Measurements from ENCODE around the gene MICAL3. TPM values are rescaled to one million over a fixed set of nuclear protein-coding genes. Genes with fewer than 3 reads are reported as not detected.
"Not testable (repeated sequence)": the region's sequence is repeated elsewhere in the genome, so short reads cannot be mapped to it uniquely, and the experiment has no call there.

The MICAL3 gene
- total RNA-seq, 4 donors from 2014 or later, result 6.0 to 9.8 (median 8.1) TPM

DNA sequence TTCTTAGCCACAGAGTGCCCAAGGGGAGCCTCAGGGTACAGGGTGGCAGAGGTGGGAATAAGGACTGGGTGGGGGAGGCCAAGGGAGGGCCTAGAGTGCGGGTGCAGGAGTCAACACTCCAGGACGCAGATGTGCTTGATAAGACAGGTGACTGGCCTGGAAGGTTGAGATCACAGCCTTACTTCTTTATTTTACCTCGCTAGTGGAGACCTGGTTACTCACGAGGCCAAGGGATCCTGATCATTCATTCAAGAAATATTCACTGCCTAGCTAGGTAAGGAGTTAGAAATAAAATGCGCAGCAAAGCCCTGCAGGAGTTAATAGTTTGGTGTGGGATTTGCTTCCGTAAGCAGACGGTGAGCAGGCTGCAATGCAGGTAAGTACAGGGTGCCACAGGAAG is 40.3 kb upstream of the MICAL3 start:
- Histone ChIP-seq H3K27me3 (no peaks in the 10 kb centered on the region), H3K27ac (no peak overlapping the region), H3K4me3 (no peak overlapping the region), H3K36me3 (no peaks in the 10 kb centered on the region), H3K4me1 (peaks cover 0 to 14% of the 10 kb centered on the region in 2 donors), H3K9me3 (no peaks in the 10 kb centered on the region)
- in situ Hi-C loops (cut with MboI; ENCODE audit: low sequenced_read_pairs in 4 of 4), result loop anchor here in 1 of 4 donors (10.0 to 25.0 kb wide), 2 partner anchors 50 to 152 kb away; no protein-coding TSS in a partner anchor
- DNase-seq, result no peak
- TF ChIP-seq POLR2A (IDR thresholded peaks at IDR 0.05), result no peak
- TF ChIP-seq CTCF (IDR thresholded peaks at IDR 0.05 in 4 of 5, conservative IDR thresholded peaks at IDR 0.05 in 1 of 5), result no peak
- intact Hi-C loops (cut with DNase I; ENCODE audit: low total_unique reads), result no loop called here
- ATAC-seq, result no peak

GRCh38 chr22:18063715-18064114 is 39.4 kb upstream of the MICAL3 start:
- H3K27ac ChIP-seq; H3K36me3 ChIP-seq; DNase-seq; intact Hi-C loops (cut with DNase I; ENCODE audit: low total_unique reads); H3K4me3 ChIP-seq; ATAC-seq; H3K9me3 ChIP-seq; H3K27me3 ChIP-seq: not testable (repeated sequence)
- H3K4me1 ChIP-seq, result peaks cover under 1 to 15% of the 10 kb centered on the region in 2 donors
- in situ Hi-C loops (cut with MboI; ENCODE audit: low sequenced_read_pairs in 4 of 4), result loop anchor here in 1 of 4 donors (10.0 to 25.0 kb wide), 2 partner anchors 49 to 151 kb away; no protein-coding TSS in a partner anchor

DNA sequence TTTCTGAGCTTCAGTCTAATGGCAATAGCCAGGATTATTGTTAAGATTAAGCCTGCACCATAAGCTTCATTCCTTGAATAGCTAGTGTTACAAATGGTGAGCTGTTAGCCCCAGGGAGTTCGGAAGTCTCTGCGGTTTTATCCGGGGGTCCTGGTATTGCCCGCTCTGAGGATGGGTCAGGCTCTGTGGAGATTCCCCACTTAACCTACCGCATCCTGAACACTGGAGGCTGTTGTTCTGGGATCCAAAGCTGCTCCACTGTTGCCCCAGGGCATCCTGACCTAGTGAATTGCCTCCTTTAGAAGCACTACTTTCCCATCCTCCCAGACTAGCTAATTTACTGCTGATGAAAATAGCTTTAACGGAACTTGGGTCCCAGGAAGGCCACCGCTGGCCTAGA is 38.9 kb upstream of the MICAL3 start:
- intact Hi-C loops (cut with DNase I; ENCODE audit: low total_unique reads), result no loop called here
- Histone ChIP-seq H3K27me3 (no peaks in the 10 kb centered on the region), H3K36me3 (no peaks in the 10 kb centered on the region), H3K4me3 (no peak overlapping the region), H3K4me1 (peaks cover 5 to 17% of the 10 kb centered on the region in 2 donors), H3K9me3 (no peaks in the 10 kb centered on the region), H3K27ac (no peak overlapping the region)
- no peak for ATAC-seq
- in situ Hi-C loops (cut with MboI; ENCODE audit: low sequenced_read_pairs in 4 of 4), result loop anchor here in 1 of 4 donors (10.0 to 25.0 kb wide), 2 partner anchors 49 to 151 kb away; no protein-coding TSS in a partner anchor
- TF ChIP-seq CTCF (IDR thresholded peaks at IDR 0.05 in 4 of 5, conservative IDR thresholded peaks at IDR 0.05 in 1 of 5), result no peak
- no peak for TF ChIP-seq POLR2A (IDR thresholded peaks at IDR 0.05)
- no peak for DNase-seq

DNA sequence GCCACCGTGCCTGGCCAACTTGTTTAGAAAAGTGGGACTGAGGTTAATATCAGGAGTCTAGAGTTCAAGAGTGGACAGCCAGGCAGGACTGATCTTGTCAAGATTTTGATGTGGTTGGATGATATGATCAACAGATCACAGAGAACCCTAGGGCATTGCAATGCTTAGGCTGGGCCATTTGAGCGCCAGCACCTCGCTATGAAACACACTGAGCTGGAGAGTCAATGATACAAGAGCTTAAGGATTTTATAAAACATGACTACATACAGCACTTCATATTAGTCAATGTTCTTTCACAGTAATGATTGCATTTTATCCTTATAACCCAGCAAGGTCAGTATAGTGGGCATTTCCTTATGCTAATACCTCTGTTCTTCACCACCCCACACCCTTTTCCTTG is 38.1 kb upstream of the MICAL3 start:
- Histone ChIP-seq H3K9me3 (no peaks in the 10 kb centered on the region), H3K4me1 (peaks cover 14 to 17% of the 10 kb centered on the region in 2 donors), H3K4me3 (no peak overlapping the region), H3K36me3 (no peaks in the 10 kb centered on the region), H3K27ac (no peak overlapping the region), H3K27me3 (no peaks in the 10 kb centered on the region)
- DNase-seq (no peak), ATAC-seq (no peak)
- TF ChIP-seq CTCF (IDR thresholded peaks at IDR 0.05 in 4 of 5, conservative IDR thresholded peaks at IDR 0.05 in 1 of 5), result no peak
- TF ChIP-seq POLR2A (IDR thresholded peaks at IDR 0.05), result no peak
- in situ Hi-C loops (cut with MboI; ENCODE audit: low sequenced_read_pairs in 4 of 4), result loop anchor here in 1 of 4 donors (10.0 to 25.0 kb wide), 2 partner anchors 48 to 150 kb away; no protein-coding TSS in a partner anchor
- intact Hi-C loops (cut with DNase I; ENCODE audit: low total_unique reads), result no loop called here

DNA sequence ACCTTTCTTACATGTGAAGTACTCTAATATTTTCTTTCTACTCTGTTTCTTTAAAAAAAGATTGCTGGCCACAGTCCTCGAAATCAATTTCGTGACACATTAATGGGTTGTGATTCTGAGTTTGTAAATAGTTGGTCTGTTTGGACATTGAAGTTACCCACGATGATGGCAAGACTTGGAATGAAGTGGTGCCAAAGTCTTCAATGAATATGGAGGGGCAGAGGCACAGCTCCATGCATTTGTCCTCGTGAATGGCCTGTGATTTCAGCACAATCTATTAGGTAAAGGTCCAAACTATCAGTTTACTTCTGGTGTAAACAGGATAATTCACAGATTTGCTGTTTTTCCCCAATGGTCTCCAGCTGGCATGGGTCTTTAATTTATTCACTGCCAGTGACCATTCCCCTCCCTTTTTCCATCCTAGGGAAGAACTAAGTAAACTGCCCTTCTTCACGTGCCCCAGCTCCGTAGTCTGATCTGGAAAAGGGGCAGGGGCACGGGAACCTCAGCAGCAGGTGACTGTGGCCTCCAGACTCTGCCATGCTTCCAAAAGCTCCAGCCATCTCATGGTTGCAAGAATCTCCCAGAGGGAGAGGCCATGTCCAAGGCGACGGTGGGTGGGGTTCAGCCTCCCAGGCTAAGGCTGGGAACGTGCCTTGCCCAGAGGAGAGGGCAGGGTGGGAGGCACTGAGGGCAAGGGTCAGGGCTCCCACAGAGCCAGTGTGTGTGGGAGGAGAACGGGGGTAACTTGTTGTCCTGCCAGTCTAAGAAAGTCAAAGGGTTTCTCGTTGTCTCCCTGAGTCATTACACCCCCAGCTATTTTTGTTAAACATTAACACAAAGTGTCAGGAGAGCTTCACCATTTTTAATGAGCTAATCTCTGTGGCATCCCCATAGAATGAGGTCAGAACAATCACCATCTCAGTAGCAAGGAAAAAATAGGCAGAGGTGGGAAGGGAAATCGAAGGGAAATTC is 36.6 kb upstream of the MICAL3 start:
- intact Hi-C loops (cut with DNase I; ENCODE audit: low total_unique reads), result no loop called here
- ATAC-seq, result no peak
- H3K4me1 ChIP-seq, result peaks cover 29% of the 10 kb centered on the region in 2 donors

More for the DNA sequence above, 36.6 kb upstream of the MICAL3 start:
- Histone ChIP-seq H3K36me3 (no peaks in the 10 kb centered on the region), H3K27me3 (no peaks in the 10 kb centered on the region), H3K4me3 (no peak overlapping the region), H3K27ac (peak overlapping the region in 2 of 4 donors; percentile 9 to 16), H3K9me3 (no peaks in the 10 kb centered on the region)
- DNase-seq, result no peak
- TF ChIP-seq POLR2A (IDR thresholded peaks at IDR 0.05) (no peak), CTCF (IDR thresholded peaks at IDR 0.05 in 4 of 5, conservative IDR thresholded peaks at IDR 0.05 in 1 of 5) (no peak)
- in situ Hi-C loops (cut with MboI; ENCODE audit: low sequenced_read_pairs in 4 of 4), result loop anchor here in 1 of 4 donors (10.0 to 25.0 kb wide), 2 partner anchors 46 to 149 kb away; no protein-coding TSS in a partner anchor
